Measurements from ENCODE around the gene DZIP1L. TPM values are rescaled to one million over a fixed set of nuclear protein-coding genes. Genes with fewer than 3 reads are reported as not detected.
A peak's percentile ranks its signal among the peaks of the same experiment; 100 is the strongest.

The DZIP1L gene
- total RNA-seq, 1 donor from 2014 or later, result 6.6 TPM

DNA sequence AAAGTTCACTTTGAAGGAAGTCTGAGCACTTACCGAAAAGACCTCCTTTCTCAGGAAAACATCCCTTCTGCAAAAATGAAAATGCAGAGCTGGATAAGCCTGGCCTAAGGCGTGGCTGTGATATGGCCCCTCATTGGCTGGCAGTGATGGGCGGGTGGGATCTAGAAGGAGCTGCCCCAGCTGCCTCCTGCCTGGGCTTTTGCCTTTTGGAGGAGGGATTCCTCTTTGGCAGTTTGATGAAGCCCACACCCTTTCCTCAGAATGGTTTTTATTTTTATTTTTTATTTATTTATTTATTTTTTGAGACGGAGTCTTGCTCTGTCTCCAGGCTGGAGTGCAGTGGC lies 4.0 kb upstream of the DZIP1L start:
- DNase-seq (ENCODE audit: low read depth), result no peak
- TF ChIP-seq, protein P1, sequence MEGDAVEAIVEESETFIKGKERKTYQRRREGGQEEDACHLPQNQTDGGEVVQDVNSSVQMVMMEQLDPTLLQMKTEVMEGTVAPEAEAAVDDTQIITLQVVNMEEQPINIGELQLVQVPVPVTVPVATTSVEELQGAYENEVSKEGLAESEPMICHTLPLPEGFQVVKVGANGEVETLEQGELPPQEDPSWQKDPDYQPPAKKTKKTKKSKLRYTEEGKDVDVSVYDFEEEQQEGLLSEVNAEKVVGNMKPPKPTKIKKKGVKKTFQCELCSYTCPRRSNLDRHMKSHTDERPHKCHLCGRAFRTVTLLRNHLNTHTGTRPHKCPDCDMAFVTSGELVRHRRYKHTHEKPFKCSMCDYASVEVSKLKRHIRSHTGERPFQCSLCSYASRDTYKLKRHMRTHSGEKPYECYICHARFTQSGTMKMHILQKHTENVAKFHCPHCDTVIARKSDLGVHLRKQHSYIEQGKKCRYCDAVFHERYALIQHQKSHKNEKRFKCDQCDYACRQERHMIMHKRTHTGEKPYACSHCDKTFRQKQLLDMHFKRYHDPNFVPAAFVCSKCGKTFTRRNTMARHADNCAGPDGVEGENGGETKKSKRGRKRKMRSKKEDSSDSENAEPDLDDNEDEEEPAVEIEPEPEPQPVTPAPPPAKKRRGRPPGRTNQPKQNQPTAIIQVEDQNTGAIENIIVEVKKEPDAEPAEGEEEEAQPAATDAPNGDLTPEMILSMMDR (IDR thresholded peaks at IDR 0.05; ENCODE audit: insufficient read depth, low read length, poor library complexity, severe bottlenecking), result no peak
- Histone ChIP-seq H3K36me3 (ENCODE audit: control insufficient read depth, insufficient read depth, low read length) (no peaks in the 10 kb centered on the region), H3K4me3 (ENCODE audit: low read depth, low read length) (no peak overlapping the region), H3K27me3 (ENCODE audit: control insufficient read depth, insufficient read depth, low read length) (no peaks in the 10 kb centered on the region)

DNA sequence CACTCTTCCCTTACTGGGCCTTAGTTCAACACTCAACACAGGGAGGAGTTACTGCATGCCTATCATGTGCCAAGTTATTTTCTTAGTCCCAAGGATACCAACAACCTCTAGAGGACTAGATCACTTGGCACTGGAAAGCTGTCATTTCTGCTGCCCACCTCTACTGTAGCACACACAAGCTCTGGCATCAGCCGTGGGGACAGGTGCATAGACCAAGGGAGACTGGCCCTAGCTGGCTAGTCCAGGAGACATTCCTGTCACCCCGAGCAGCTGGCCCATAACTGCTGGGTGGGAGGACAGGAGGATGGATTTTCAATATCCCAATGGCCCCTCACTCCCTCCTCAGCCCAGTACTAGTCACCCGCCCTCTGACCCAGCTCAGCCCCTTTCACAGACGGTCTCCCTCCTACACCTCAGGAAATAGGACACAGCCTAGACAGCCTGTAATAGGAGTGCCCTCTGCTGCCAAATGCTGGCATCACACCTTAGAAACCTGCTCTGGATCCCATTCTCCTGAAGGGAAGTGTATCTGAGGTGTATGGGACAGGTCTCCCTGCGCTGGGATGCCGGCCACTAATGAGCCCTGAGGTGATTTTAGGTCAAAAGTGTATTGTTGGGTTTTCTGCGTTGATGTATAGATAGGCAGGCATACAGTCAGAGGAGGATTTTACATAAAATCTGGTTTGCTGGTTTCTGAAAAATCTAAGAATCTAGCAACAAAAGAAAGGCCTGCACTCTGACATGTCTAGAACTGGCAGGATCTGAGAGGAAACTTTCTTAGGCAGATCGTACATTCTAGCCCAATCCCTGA lies 3.4 kb upstream of the DZIP1L start:
- no peaks in the 10 kb centered on the region for H3K27me3 ChIP-seq (ENCODE audit: control insufficient read depth, insufficient read depth, low read length)
- peak; percentile 39 for DNase-seq (ENCODE audit: low read depth)
- H3K4me3 ChIP-seq (ENCODE audit: low read depth, low read length), result no peak overlapping the region
- TF ChIP-seq, protein P1 (IDR thresholded peaks at IDR 0.05; ENCODE audit: insufficient read depth, low read length, poor library complexity, severe bottlenecking), result peak; percentile 93
- no peaks in the 10 kb centered on the region for H3K36me3 ChIP-seq (ENCODE audit: control insufficient read depth, insufficient read depth, low read length)

DNA sequence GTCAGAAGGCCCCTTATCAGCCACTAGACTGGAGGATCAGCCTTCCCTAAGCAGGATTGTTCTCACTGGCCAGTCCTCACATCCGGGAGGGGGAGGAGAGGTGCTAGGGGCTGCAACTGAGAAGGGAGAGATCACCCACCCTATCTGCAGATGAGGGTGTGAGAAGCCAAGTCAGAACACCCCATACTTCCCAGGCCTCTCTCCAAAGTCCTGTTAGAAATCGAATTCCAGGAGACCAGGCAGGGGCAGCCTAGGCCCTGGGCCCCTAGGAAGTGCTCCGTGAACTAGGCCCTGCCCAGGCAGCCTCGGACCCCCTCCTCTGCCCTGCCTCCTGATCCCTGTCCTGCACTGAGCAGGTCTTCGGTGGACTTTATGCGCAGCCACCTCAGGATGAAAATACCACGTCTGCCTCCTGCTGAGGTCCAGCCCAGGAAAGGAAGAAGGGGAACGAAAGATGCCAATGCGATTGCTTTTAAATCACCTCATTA lies 933 bp downstream of the DZIP1L start:
- H3K36me3 ChIP-seq (ENCODE audit: control insufficient read depth, insufficient read depth, low read length), result no peaks in the 10 kb centered on the region
- no peaks in the 10 kb centered on the region for H3K27me3 ChIP-seq (ENCODE audit: control insufficient read depth, insufficient read depth, low read length)
- peak overlapping the region; percentile 68 for H3K4me3 ChIP-seq (ENCODE audit: low read depth, low read length)
- DNase-seq (ENCODE audit: low read depth), result no peak
- TF ChIP-seq, protein P1 (IDR thresholded peaks at IDR 0.05; ENCODE audit: insufficient read depth, low read length, poor library complexity, severe bottlenecking), result no peak

DNA sequence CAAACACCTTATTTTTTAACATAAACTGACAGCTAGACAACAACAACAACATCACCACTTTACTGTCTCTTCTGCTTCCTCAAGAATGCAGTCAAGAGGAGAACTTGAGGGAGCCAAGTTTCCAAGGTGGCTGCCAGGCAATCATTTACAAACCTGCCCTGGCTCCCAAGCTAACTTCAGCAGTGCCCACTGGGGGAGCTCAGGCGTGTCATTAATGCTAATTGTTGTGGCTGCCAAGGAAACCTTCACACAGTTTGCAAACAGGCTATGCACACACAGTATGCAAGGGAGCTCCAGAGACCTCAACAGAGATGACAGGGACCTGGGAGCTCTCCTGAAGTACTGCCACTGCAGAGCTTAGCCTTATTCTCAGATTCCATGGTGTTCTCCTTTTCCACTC lies 2.1 kb downstream of the DZIP1L start:
- H3K36me3 ChIP-seq (ENCODE audit: control insufficient read depth, insufficient read depth, low read length), result no peaks in the 10 kb centered on the region
- no peak overlapping the region for H3K4me3 ChIP-seq (ENCODE audit: low read depth, low read length)
- TF ChIP-seq, protein P1 (IDR thresholded peaks at IDR 0.05; ENCODE audit: insufficient read depth, low read length, poor library complexity, severe bottlenecking), result no peak
- DNase-seq (ENCODE audit: low read depth), result peak; percentile 84
- H3K27me3 ChIP-seq (ENCODE audit: control insufficient read depth, insufficient read depth, low read length), result no peaks in the 10 kb centered on the region

DNA sequence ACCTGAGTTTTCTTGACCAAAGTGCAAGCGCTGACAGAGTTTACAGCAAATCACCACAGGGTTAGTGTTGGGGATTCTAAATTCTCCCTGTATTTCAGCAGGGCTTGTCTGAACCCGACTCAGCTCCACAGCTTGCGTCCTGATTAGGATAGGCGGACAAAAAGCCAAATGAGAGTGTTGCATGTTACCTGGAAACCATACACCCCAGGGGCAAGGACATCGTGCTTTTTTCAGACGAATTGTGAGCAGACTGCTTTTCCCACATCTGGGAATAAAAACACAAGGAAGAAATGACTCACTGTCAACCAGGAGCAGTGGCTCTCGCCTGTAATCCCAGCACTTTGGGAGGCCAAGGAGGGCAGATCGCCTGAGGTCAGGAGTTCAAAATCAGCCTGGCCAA lies 3.0 kb downstream of the DZIP1L start:
- H3K27me3 ChIP-seq (ENCODE audit: control insufficient read depth, insufficient read depth, low read length), result no peaks in the 10 kb centered on the region
- H3K36me3 ChIP-seq (ENCODE audit: control insufficient read depth, insufficient read depth, low read length), result no peaks in the 10 kb centered on the region
- TF ChIP-seq, protein P1 (IDR thresholded peaks at IDR 0.05; ENCODE audit: insufficient read depth, low read length, poor library complexity, severe bottlenecking), result no peak
- no peak for DNase-seq (ENCODE audit: low read depth)
- H3K4me3 ChIP-seq (ENCODE audit: low read depth, low read length), result no peak overlapping the region

DNA sequence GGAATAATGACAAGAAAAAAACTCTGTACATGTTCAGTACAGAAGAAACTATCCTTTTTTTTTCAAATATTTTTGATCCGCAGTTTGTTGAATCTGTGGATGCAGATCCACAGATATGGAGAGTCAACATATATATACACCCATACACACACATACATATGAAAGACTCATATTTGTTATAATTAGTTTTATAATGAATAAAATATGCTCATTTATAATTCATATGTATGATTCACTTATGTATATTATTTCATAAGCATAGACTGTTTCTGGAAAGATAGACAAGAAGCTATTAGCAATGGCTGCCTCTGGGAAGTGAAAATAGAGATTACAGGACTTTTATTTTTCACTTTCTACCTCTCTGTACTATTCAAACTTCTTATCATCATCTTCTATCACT lies 9.8 kb downstream of the DZIP1L start:
- H3K36me3 ChIP-seq (ENCODE audit: control insufficient read depth, insufficient read depth, low read length), result no peaks in the 10 kb centered on the region
- DNase-seq (ENCODE audit: low read depth), result no peak
- no peaks in the 10 kb centered on the region for H3K27me3 ChIP-seq (ENCODE audit: control insufficient read depth, insufficient read depth, low read length)
- no peak overlapping the region for H3K4me3 ChIP-seq (ENCODE audit: low read depth, low read length)
- TF ChIP-seq, protein P1 (IDR thresholded peaks at IDR 0.05; ENCODE audit: insufficient read depth, low read length, poor library complexity, severe bottlenecking), result no peak

All from kidney epithelial cell (primary cell).